SH-SY5Y (cell line): Measurements from ENCODE around the gene ANGEL2.

Source experiments
- GATA2 ChIP-seq: IDR thresholded peaks from 2 replicates; pipeline ENCODE4 v1.6.1; 2011; ENCODE audit warnings: mild to moderate bottlenecking, low read depth, low read length
- GATA3 ChIP-seq: IDR thresholded peaks from 2 replicates; pipeline ENCODE4 v1.6.1; 2011; ENCODE audit warnings: low read depth, mild to moderate bottlenecking, low read length, moderate library complexity

The ANGEL2 gene

DNA sequence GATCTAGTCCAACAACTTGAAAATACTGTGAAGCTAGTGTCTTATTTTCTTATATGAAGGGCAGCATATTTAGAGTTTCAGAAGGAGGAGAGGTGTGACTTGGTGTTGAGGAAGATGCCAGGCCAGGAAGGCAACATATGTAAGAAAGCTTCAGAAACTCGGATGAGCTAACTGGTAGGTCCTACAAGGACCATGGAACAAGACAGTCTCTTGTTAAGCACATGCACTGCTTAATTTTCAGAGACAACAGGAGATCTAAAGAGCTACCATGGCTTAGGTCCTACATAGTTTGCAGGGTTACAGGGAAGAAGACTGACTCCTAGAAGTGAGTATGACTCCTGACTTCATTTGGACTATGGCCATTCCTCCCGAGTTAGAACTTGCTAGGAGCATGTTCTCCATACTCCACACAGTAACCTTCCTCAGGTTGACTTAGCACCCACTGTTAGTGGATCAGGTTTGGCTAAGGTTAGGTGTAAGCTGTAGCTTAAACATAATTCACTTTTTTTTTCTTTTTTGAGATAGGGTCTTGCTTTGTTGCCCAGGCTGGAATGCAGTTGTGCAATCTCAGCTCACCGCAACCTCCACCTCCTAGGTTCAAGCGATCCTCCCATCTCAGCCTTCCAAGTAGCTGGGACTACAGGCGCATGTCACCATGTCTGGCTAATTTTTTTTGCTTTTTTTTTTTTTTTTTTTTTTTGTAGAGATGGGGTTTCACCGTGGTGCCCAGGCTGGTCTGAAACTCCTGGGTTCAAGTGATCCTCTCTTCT is 31.0 kb downstream of the ANGEL2 start:
- no peak for TF ChIP-seq GATA3
- no peak for TF ChIP-seq GATA2

DNA sequence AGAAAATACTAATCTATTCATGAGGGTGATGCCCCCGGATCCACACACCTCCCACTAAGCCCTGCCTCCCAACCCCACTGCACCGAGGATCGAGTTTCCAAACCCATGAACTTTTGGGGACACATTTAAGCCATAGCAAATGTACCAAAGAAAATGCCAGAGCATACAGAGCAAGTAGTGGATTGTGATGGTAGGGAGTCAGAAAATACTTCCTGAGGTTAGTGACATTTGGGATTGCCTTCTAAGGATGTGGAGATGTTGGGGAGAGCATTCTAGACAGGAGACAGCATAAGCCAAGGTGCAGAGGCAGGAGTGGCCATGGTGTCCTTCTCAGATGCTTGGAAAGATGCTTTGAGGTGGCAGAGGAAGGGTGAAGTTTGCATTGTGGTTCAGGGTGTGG is 32.2 kb downstream of the ANGEL2 start:
- TF ChIP-seq GATA3 (no peak), GATA2 (no peak)

DNA sequence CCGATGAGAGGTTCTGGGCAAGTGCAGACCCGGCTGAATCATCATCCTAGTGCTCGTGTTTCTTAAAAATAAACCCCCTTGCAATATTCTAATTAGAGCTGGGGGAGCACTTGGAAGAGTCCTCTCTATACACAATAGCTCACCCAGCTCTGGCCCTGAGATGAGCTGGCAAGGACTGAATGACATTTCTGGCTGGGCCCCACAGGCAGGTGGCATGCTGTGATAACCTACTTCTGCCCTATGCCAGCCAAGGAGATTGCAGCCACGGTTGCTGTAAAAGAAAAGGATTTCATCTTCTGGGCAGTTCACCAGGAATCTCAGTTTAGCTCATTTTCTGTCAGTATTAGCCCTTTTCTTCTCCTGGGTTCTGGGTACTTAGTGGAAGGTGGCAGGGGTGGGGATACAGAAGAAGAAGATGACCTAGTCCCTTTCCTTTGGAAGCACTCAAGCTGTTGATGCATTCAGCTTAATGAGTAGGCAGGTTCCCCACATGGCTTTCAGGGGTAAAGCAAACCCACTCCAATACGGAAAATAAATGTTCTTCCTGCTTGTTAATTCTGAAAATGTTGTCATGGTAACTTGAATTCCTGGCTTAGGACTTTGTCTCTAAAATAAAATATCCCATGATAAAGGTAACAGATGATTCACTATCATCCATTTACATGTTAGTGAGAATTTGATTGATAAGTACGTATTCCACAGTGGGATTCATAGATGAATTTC is 33.1 kb downstream of the ANGEL2 start:
- TF ChIP-seq GATA3 (no peak), GATA2 (no peak)

DNA sequence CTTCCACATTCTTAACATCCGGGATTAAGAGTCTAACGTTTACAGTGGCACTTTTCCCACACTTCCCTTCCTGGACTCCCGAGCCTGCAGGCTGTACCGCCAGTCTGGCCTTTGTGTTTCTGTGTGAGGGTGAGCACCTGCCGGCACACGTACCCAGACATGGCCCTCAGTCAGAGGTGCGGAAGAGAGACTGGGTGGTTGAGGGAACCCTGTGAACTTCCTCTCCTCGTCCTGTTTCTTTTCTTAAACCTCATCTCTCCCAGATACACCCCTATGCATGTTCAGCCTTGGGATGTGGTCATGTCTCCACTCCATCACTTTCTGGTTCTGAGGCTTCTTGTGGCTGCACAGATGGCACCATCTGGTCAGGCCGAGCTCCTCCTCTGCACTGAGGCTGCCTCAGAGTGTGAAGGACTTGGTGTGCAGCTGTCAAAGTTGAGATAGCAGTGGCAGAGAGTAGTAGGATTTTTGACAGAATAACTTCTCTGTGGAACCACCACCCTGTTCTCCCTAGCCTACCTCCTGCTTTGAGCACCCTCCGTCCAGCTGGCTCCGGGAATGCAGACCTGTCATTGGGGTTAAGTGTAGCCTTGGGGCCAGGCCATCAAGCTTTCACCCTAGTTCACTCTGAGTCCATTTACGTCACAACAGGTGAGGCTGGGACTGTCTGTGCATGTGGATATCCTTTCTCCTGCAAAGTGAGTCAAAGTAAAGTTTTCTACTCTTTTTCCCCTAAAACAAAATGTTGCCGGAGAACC is 33.9 kb downstream of the ANGEL2 start:
- TF ChIP-seq GATA2 (no peak), GATA3 (no peak)

DNA sequence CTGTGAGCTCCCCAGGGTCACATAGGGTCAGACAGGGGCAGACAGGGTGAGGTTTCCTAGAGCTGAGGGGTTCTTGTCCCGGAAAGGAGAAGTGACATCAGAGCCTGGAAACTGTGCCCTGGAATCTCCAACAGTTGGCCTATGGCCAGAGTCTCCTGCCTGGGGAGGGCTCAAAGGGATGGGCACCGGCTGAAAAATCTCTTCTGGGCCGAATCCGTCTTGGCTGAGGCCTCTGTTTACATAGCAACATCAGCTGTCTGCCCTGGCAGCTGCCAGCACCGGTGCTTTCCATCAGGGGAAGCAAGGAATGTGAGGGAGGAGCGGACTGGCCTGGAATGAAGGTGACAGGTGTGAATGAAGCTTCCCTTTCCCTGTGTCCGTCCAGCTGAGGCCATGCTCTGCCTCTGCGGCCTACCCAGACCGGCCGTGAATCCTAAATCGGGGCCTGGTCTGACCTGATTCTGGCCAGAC is 34.6 kb downstream of the ANGEL2 start:
- TF ChIP-seq GATA2 (no peak), GATA3 (no peak)

DNA sequence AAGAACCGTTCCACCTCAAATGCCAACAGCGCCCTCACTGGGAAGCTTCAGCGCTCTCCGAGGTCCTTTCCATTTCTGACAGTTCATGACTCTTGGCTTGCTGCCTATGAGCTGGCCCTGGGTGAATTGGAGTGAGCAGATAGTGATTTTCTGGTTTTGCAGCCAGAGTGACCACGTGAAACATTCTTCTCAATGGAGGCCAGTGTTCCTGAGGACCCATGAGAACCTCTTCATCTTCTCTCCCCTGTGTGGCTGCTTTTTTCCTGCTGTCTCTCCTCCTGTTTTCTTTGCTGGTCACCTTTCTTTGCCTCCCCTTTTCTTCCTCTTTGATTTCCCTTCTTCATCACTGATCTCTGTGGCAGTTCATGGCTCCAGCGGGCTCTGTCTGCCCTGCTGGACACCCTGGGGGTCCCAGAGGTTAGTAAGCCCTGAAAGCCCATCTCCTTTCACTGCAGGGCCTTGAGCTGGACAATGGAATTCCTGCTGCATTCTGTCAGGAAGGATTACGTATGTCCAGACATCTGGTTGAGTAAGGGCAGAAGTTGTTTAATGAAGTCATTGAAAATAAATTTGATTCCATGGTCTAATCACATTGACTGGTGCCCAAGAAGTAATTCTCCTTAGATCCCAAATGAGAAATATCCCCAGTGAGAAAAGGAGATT is 35.4 kb downstream of the ANGEL2 start:
- TF ChIP-seq GATA3 (no peak), GATA2 (no peak)

DNA sequence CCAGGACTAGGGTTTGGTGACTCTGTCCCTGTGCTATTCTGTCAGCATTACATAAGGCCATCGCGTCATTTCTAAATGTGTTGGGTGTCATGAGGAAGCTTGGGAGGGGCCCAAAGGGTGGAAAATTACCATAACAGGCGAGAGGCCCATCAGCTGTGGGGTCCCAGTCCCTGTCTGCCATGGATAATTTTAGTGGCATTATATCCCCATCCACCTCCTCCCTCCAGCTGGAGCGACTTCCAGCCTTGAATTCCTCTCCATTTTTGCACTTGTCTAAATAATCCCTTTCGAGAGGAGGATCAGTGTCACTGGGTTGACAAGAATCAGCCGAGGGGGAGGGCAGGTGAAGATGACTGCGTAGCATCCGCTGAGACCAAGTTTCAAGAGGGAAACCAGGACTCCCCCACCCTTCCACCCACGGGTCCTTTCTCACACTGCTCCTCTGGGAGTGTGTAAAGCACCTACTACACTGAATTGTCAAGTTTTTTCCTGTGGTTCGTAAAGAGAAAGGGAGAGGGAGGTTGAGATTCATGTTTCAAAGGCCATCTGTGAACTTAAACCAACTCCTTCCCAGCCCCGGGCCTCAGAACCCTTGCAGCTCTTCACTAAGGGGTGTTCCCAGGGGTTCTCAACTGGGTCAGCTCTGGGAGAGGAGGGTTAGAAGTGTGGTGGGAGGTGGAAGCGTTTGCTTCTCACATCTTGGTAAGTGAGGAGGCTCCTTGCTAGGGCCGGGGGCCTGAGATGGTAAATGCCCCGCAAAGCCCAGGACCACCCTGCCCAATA is 36.1 kb downstream of the ANGEL2 start:
- no peak for TF ChIP-seq GATA3
- TF ChIP-seq GATA2, result no peak

DNA sequence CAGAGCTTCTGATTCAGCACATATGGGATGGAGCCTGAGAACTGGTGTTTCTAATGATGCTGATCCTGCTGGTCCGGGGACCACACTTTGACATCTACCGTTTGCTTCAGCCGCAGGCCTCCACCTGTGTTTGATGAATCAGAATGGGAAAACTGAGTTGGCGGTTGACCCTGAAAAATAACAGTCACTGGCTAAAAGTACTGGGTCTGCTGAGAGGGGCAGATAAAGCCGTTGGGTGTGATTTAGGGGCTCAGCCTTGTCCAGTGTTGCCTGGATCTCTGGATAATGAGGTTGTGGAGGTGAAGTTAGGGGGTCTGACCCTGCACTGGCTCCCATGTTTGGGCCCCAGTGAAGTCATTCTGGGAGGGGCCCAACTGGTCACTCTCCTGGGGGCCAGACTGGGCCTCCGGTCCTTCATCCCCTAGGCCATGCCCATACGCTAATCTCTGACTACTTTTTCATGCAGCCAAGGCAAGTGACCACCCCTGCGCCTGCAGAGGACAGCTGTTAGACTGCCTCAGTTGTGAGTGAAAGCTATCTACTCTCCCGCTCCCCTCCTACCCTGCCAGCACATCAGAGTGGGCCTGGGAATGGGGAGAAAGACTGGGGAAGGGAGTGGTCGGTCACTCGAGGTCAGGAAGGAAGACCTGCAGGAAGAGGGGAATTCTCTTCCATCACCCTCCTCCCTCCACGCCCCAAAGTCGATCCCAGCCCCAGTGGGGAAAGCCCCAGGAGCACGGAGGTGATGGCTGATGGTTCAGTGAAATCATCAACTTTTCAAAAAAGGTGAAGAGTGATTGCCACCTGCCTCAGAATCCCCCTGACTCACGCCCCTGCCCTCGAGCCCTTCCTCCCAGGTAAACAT is 37.7 kb downstream of the ANGEL2 start:
- no peak for TF ChIP-seq GATA3
- no peak for TF ChIP-seq GATA2

DNA sequence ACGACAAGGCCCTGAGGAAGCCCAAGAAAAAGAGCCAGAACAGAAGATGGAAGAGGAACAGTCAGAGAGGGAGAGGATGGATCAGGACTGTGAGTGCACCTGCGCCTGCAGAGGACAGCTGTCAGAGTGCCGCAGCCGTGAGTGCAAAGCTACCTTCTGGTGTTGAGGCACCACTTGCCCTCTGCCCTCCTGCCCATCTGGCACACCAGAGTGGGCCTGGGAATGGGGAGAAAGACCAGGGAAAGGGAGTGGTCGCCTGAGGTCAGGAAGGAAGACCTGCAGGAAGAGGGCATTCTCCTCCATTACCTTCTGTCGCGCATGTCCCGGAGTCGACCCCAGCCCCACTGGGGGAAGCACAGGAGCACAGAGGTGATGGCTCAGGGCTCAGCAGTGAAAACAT is 39.1 kb downstream of the ANGEL2 start:
- no peak for TF ChIP-seq GATA2
- no peak for TF ChIP-seq GATA3

DNA sequence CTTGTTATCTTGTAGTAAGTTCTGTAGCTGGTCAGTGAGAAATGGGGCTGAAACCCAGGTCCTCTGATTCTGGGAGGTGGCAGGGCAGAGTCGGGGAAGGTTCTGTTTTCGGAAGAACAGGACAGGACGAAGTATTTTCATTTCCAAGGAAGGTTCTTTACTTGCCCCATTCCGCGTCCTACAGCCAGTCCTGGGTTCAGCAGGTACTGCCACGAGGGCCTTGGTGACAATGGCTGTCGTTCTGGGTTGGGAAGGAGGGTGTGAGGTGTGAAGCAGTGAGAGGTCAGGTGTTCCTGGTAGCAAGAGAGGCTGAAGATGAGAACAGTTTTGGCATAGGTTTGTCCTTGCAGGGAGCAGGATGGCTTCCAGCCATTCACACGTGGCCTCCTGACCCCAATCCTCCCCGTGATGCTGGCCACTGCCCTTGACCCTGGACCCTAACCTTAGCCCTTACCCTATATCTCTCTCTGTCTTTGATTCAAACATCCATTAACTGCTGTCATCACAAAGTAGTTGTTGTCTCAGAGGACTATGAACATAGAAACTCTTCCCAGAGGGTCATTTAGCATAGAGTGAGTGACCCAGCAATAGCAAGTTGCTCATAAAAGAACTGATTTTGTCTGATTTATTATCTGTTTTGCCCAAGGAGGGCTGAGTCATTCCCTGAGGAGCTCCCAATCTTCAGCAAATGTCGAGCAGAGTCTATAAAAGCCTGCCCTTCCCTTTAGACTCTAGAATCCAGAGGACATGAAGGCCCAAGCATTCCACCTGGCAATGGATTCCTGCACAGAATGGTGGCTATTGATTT is 40.4 kb downstream of the ANGEL2 start:
- TF ChIP-seq GATA3 (no peak), GATA2 (no peak)

DNA sequence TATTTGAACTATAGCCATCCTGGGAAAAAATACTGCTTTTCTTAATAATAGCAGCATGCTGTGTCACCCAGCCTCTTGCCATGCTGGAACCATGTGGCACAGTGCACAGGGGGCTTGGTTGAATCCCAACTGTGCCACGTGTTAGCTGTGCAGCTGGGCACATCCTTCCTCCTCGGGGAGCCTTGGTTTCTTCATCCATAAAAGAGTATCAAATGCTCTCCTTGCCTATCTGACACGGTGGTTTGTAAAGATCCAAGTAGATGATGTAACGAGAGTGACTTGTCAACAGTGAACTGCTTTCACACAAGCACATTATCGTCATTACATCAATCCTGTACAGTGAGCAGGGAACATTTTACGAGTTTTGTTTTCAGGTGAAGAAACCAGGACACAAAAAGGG is 41.0 kb downstream of the ANGEL2 start:
- TF ChIP-seq GATA3 (no peak), GATA2 (no peak)

DNA sequence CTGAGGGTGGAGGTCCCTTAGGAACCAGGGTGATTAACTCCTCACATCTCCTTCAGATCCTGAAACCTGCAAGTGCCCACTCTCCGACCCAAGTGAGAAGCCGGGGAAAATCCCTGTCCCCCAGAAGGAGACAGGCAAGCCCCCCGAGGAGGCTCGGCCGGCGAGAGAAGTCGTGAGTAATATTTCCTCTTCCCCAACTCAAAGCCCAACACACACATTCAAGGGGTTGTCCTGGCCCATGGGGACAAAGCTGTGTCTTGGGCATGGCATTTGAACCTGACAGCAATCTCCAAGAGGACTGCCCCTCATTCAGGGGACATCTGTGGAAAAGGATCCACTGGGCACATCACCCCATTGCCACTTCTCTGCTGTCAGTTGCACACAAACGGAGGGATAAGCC is 41.8 kb downstream of the ANGEL2 start:
- no peak for TF ChIP-seq GATA2
- no peak for TF ChIP-seq GATA3
